Uterus (tissue), 4 donors: Measurements from ENCODE around the gene VSIG8. TPM values are rescaled to one million over a fixed set of nuclear protein-coding genes. Genes with fewer than 3 reads are reported as not detected.

Experiments
- DNase-seq, 2 donors: peaks; one replicate each; pipeline ENCODE4 v3.0.0-alpha.2; 2019 to 2020
- H3K27ac ChIP-seq, 2 donors: fragments of 200-600 bp; sonication (generic); 1 replicate in 1 of 2; 2 replicates in 1 of 2; pipeline ENCODE4 v1.5.1; 2016 to 2018
- H3K27me3 ChIP-seq, 2 donors: fragments of 200-600 bp; sonication (generic); one replicate each; pipeline ENCODE4 v1.5.1; 2018 to 2019; ENCODE audit warnings: control low read depth in 1 of 2
- H3K36me3 ChIP-seq, 2 donors: fragments of 200-600 bp; sonication (generic); one replicate each; pipeline ENCODE4 v1.5.1; 2019; ENCODE audit warnings: control low read depth in 1 of 2
- H3K4me1 ChIP-seq, 2 donors: fragments of 200-600 bp; sonication (generic); one replicate each; pipeline ENCODE4 v1.5.1; 2018 to 2019; ENCODE audit warnings: control low read depth in 1 of 2
- H3K4me3 ChIP-seq, 2 donors: fragments of 200-600 bp; sonication (generic); 1 replicate in 1 of 2; 2 replicates in 1 of 2; pipeline ENCODE4 v1.5.1; 2018 to 2019; ENCODE audit warnings: mild to moderate bottlenecking in 1 of 2
- H3K9me3 ChIP-seq, 2 donors: fragments of 200-600 bp; sonication (generic); one replicate each; pipeline ENCODE4 v1.5.1; 2019; ENCODE audit warnings: control low read depth in 1 of 2
- CTCF ChIP-seq, 4 experiments: fragments of 200-600 bp in 2 of 4; fragments of 450-650 bp in 2 of 4; sonication (generic) in 2 of 4; IDR thresholded peaks; one replicate each; pipeline ENCODE4 v1.5.1; 2016 to 2019; ENCODE audit warnings: antibody characterized with exemption in 4 of 4, mild to moderate bottlenecking in 2 of 4, moderate library complexity in 1 of 4
- POLR2A ChIP-seq, 2 donors: fragments of 450-650 bp; IDR thresholded peaks; one replicate each; pipeline ENCODE4 v1.6.1; 2016; ENCODE audit warnings: antibody characterized with exemption in 2 of 2, mild to moderate bottlenecking in 1 of 2, moderate library complexity in 1 of 2
- intact Hi-C: fragments of 100-400 bp; cut with DNase I; formaldehyde crosslinking; loops from one replicate; pipeline ENCODE4 v1.15.1; 2023; ENCODE audit warnings: low total_unique reads
- total RNA-seq, 4 donors: library from RNA; depleted of rRNA in 3 of 4; stranded (reverse); fragments of >200 nt in 3 of 4; gene quantifications; one replicate each; pipeline versions ENCODE4 v1.1.0 to v1.2.4, GENCODE V29; 2014 to 2023
- donor health status: DM: yes; HTN: yes; CAD: no.

VSIG8 gene
- total RNA-seq, 4 donors from 2014 or later = 0.37 TPM; not detected in 3

- Histone ChIP-seq H3K27ac (no peak overlapping the region), H3K4me3 (no peak overlapping the region), H3K27me3 (no peaks in the 10 kb centered on the region), H3K4me1 (no peaks in the 10 kb centered on the region), H3K9me3 (no peaks in the 10 kb centered on the region), H3K36me3 (no peaks in the 10 kb centered on the region)
- TF ChIP-seq POLR2A (IDR thresholded peaks at IDR 0.05) = peak in 1 of 2 donors; percentile 11
- peak; percentile 84 to 98 (median 93) for TF ChIP-seq CTCF (IDR thresholded peaks at IDR 0.05)
- DNase-seq = peak; percentile 74 to 77
- intact Hi-C loops = loop anchor here (2.0 kb wide), 1 partner anchor 55 kb away; no protein-coding TSS in a partner anchor
Observed at GRCh38 chr1:159891275-159892157, 29.1 kb upstream of the VSIG8 start.

- Histone ChIP-seq H3K9me3 (no peaks in the 10 kb centered on the region), H3K27ac (peak overlapping the region in 1 of 2 donors; percentile 30), H3K36me3 (no peaks in the 10 kb centered on the region), H3K4me1 (no peaks in the 10 kb centered on the region), H3K4me3 (no peak overlapping the region), H3K27me3 (no peaks in the 10 kb centered on the region)
- TF ChIP-seq POLR2A (IDR thresholded peaks at IDR 0.05) (no peak), CTCF (IDR thresholded peaks at IDR 0.05) (no peak)
- intact Hi-C loops = loop anchor here (2.0 kb wide), 1 partner anchor 54 kb away; no protein-coding TSS in a partner anchor
- DNase-seq = no peak
Observed at GRCh38 chr1:159890390-159890789, 27.9 kb upstream of the VSIG8 start.

- no peaks in the 10 kb centered on the region for H3K27me3 ChIP-seq
- peak overlapping the region in 1 of 2 donors; percentile 30 for H3K27ac ChIP-seq
- no peaks in the 10 kb centered on the region for H3K36me3 ChIP-seq
- H3K4me1 ChIP-seq = no peaks in the 10 kb centered on the region
- TF ChIP-seq POLR2A (IDR thresholded peaks at IDR 0.05) (peak in 1 of 2 donors; percentile 12), CTCF (IDR thresholded peaks at IDR 0.05) (no peak)
- DNase-seq = peak in 1 of 2 donors; percentile 54
- no peak overlapping the region for H3K4me3 ChIP-seq
- H3K9me3 ChIP-seq = no peaks in the 10 kb centered on the region
- intact Hi-C loops = loop anchor here (2.0 to 10.0 kb wide), 2 partner anchors 53 to 85 kb away; partner anchors contain the start of gene FCRL6
Observed at GRCh38 chr1:159889821-159890252, 27.4 kb upstream of the VSIG8 start.

GRCh38 chr1:159889202-159889601, 26.7 kb upstream of the VSIG8 start:
- no peak overlapping the region for H3K4me3 ChIP-seq
- TF ChIP-seq CTCF (IDR thresholded peaks at IDR 0.05) = no peak
- no peak for TF ChIP-seq POLR2A (IDR thresholded peaks at IDR 0.05)
- H3K36me3 ChIP-seq = no peaks in the 10 kb centered on the region
- DNase-seq = no peak
- H3K9me3 ChIP-seq = no peaks in the 10 kb centered on the region
- H3K27ac ChIP-seq = no peak overlapping the region
- H3K27me3 ChIP-seq = no peaks in the 10 kb centered on the region
- intact Hi-C loops = loop anchor here (10.0 kb wide), 1 partner anchor 84 kb away; the partner anchor contains the start of gene FCRL6
- H3K4me1 ChIP-seq = no peaks in the 10 kb centered on the region

GRCh38 chr1:159884296-159884695, 21.8 kb upstream of the VSIG8 start:
- Histone ChIP-seq H3K4me1 (no peaks in the 10 kb centered on the region), H3K36me3 (no peaks in the 10 kb centered on the region), H3K27ac (no peak overlapping the region), H3K27me3 (no peaks in the 10 kb centered on the region), H3K4me3 (no peak overlapping the region), H3K9me3 (no peaks in the 10 kb centered on the region)
- TF ChIP-seq POLR2A (IDR thresholded peaks at IDR 0.05) = no peak
- TF ChIP-seq CTCF (IDR thresholded peaks at IDR 0.05) = no peak
- DNase-seq = no peak
- intact Hi-C loops = loop anchor here (10.0 kb wide), 1 partner anchor 79 kb away; the partner anchor contains the start of gene FCRL6
